Psoas muscle (tissue), 8 donors: Measurements from ENCODE around the gene QSER1. TPM values are rescaled to one million over a fixed set of nuclear protein-coding genes. Genes with fewer than 3 reads are reported as not detected.

Source experiments
- ATAC-seq, 4 donors: fragments of 200-7000 bp; cut with Tn5 transposase; one replicate each; pipeline ENCODE4 v1.9.1; 2020; ENCODE audit warnings: moderate library complexity in 3 of 4, mild to moderate bottlenecking in 2 of 4
- DNase-seq, 2 donors: peaks; one replicate each; pipeline ENCODE4 v3.0.0-alpha.2; 2020
- H3K27ac ChIP-seq: fragments of 200-600 bp; one replicate; pipeline ENCODE4 v1.8.0; 2022
- H3K27me3 ChIP-seq, 3 donors: fragments of 200-600 bp in 1 of 3; one replicate each; pipeline versions ENCODE4 v1.6.1 to v1.8.0; 2013 to 2022; ENCODE audit warnings: low read length in 2 of 3, mild to moderate bottlenecking in 2 of 3, moderate library complexity in 1 of 3; ENCODE audit not compliant: insufficient read depth in 3 of 3
- H3K36me3 ChIP-seq, 2 donors: fragments of 200-600 bp in 1 of 2; one replicate each; pipeline versions ENCODE4 v1.6.1 to v1.8.0; 2013 to 2022; ENCODE audit warnings: low read depth in 1 of 2, mild to moderate bottlenecking in 1 of 2, moderate library complexity in 1 of 2; ENCODE audit not compliant: insufficient read depth in 1 of 2
- H3K4me1 ChIP-seq: fragments of 200-600 bp; one replicate; pipeline ENCODE4 v1.8.0; 2022
- H3K4me3 ChIP-seq: fragments of 200-600 bp; one replicate; pipeline ENCODE4 v1.8.0; 2022; ENCODE audit warnings: mild to moderate bottlenecking
- H3K9me3 ChIP-seq: fragments of 200-600 bp; one replicate; pipeline ENCODE4 v1.8.0; 2022
- WGBS, 3 donors: extraction: QIAGEN DNeasy Blood & Tissue Kit; methylation state at CpG; one replicate each; pipeline versions ENCODE4 v1.1.6 to v1.1.7; 2013; 5-methylcytosine and 5-hydroxymethylcytosine counted together
- intact Hi-C, 2 donors: fragments of 100-400 bp; cut with DNase I; formaldehyde crosslinking; loops; one replicate each; pipeline versions ENCODE4 v1.11.0 to v1.14.2; 2022
- polyA plus RNA-seq, 3 donors: library from polyadenylated mRNA; stranded (reverse); fragments of 200-250 nt; gene quantifications; one replicate each; pipeline ENCODE4 v1.2.3, GENCODE V29; 2013
- total RNA-seq, 4 donors: library from RNA; stranded (reverse); fragmentation: NEBNext Ultra II Directional in 2 of 4; extraction: Animal tissue kit (Norgen Biotek cat#: 25700) in 2 of 4; gene quantifications; one replicate each; pipeline versions ENCODE4 v1.2.1 to v1.2.4, GENCODE V29; 2021 to 2023
- TF ChIP-seq, protein P1 (sequence below): fragments of 200-600 bp; IDR thresholded peaks from one replicate; pipeline ENCODE4 v1.8.0; 2022; ENCODE audit warnings: antibody characterized with exemption
- donor health status: healthy with polysubstance abuse.
- donor health status: DM: no; HTN: no; CAD: no; lungs with moderate emphysema.
- donor health status: Bipolar disorder and iron deficiency.
- donor health status: healthy.
- donor health status: DM: yes; HTN: yes; CAD: no.
- donor health status: DM: no; HTN: no; CAD: no.
- donor health status: DM: no; HTN: no; CAD: no.
- donor health status: DM: yes; HTN: yes; CAD: no.

Gene QSER1
- total and polyA plus RNA-seq, 7 donors = 2.4 to 19.3 (median 11.8) TPM

- Histone ChIP-seq H3K9me3 (no peaks in the 10 kb centered on the region), H3K36me3 (no peaks in the 10 kb centered on the region), H3K4me3 (no peak overlapping the region), H3K4me1 (no peaks in the 10 kb centered on the region), H3K27ac (no peak overlapping the region), H3K27me3 (peaks cover 0 to 2% (median 0%) of the 10 kb centered on the region in 3 donors)
- ATAC-seq (no peak), DNase-seq (no peak)
- TF ChIP-seq, protein P1, sequence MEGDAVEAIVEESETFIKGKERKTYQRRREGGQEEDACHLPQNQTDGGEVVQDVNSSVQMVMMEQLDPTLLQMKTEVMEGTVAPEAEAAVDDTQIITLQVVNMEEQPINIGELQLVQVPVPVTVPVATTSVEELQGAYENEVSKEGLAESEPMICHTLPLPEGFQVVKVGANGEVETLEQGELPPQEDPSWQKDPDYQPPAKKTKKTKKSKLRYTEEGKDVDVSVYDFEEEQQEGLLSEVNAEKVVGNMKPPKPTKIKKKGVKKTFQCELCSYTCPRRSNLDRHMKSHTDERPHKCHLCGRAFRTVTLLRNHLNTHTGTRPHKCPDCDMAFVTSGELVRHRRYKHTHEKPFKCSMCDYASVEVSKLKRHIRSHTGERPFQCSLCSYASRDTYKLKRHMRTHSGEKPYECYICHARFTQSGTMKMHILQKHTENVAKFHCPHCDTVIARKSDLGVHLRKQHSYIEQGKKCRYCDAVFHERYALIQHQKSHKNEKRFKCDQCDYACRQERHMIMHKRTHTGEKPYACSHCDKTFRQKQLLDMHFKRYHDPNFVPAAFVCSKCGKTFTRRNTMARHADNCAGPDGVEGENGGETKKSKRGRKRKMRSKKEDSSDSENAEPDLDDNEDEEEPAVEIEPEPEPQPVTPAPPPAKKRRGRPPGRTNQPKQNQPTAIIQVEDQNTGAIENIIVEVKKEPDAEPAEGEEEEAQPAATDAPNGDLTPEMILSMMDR = no peak
- intact Hi-C loops = no loop called here
- WGBS, 3 donors = 81 to 91% (median 91%) methylated on average over 1 of the region's 1 CpG
Observed at GRCh38 chr11:32851251-32851650, 41.4 kb upstream of the QSER1 start.

GRCh38 chr11:32852207-32852606 lies 40.4 kb upstream of the QSER1 start:
- no peaks in the 10 kb centered on the region for H3K9me3 ChIP-seq
- no peaks in the 10 kb centered on the region for H3K36me3 ChIP-seq
- H3K4me3 ChIP-seq = no peak overlapping the region
- TF ChIP-seq, protein P1 = no peak
- H3K4me1 ChIP-seq = no peaks in the 10 kb centered on the region
- H3K27ac ChIP-seq = no peak overlapping the region
- 50 to 62% (median 61%) methylated on average over 4 of the region's 4 CpGs for WGBS, 3 donors
- DNase-seq (no peak), ATAC-seq (no peak)
- intact Hi-C loops = no loop called here
- H3K27me3 ChIP-seq = peaks cover 0 to 2% (median 0%) of the 10 kb centered on the region in 3 donors

DNA sequence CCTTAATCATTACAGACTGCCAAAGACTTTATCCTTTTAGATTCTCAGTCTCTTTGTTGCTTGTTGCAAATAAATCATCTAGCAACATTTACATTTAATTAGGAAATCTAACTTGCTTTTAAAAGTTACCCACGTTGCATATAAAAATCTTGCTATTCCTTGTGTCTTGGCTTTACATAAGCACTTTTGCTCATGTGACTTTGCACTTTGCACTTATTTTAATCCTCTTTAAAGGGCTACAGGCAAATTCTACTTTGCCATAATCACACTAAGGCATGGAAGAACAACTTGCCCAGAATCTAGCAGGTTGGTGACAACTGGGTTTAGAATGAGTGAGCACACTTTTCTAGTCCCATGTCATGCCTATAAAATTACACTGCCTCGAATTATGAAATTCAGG lies 37.0 kb upstream of the QSER1 start:
- TF ChIP-seq, protein P1 = no peak
- intact Hi-C loops = no loop called here
- H3K4me1 ChIP-seq = no peaks in the 10 kb centered on the region
- H3K9me3 ChIP-seq = no peaks in the 10 kb centered on the region
- H3K27ac ChIP-seq = no peak overlapping the region
- 34 to 38% (median 35%) methylated on average over 2 of the region's 2 CpGs for WGBS, 3 donors
- peaks cover 0 to 2% (median 0%) of the 10 kb centered on the region in 3 donors for H3K27me3 ChIP-seq
- no peak overlapping the region for H3K4me3 ChIP-seq
- no peak for DNase-seq
- ATAC-seq = no peak
- no peaks in the 10 kb centered on the region for H3K36me3 ChIP-seq

- intact Hi-C loops = no loop called here
- DNase-seq (no peak), ATAC-seq (no peak)
- Histone ChIP-seq H3K27me3 (peaks cover 0 to 5% (median 0%) of the 10 kb centered on the region in 3 donors), H3K4me1 (no peaks in the 10 kb centered on the region), H3K36me3 (no peaks in the 10 kb centered on the region), H3K9me3 (no peaks in the 10 kb centered on the region), H3K27ac (no peak overlapping the region), H3K4me3 (no peak overlapping the region)
- TF ChIP-seq, protein P1 = no peak
- 85 to 96% (median 88%) methylated on average over 1 of the region's 1 CpG for WGBS, 3 donors
Observed at GRCh38 chr11:32858731-32859130, 33.9 kb upstream of the QSER1 start.

GRCh38 chr11:32861850-32862577 lies 30.6 kb upstream of the QSER1 start:
- H3K27ac ChIP-seq = no peak overlapping the region
- 67 to 81% (median 74%) methylated on average over 3 of the region's 3 CpGs for WGBS, 3 donors
- ATAC-seq (no peak), DNase-seq (no peak)
- peaks cover 0 to 3% (median 0%) of the 10 kb centered on the region in 3 donors for H3K27me3 ChIP-seq
- no peaks in the 10 kb centered on the region for H3K36me3 ChIP-seq
- no peak overlapping the region for H3K4me3 ChIP-seq
- intact Hi-C loops = no loop called here
- H3K9me3 ChIP-seq = no peaks in the 10 kb centered on the region
- TF ChIP-seq, protein P1 = no peak
- no peaks in the 10 kb centered on the region for H3K4me1 ChIP-seq
